CD14-positive monocyte (primary cell): ENCODE measurements around the gene FAM83D. TPM values are rescaled to one million over a fixed set of nuclear protein-coding genes. Genes with fewer than 3 reads are reported as not detected.
A peak's percentile ranks its signal among the peaks of the same experiment; 100 is the strongest.

ENCODE experiments used
- DNase-seq, 3 donors: peaks; one replicate each; pipeline ENCODE4 v3.0.0-alpha.2; 2011 to 2022
- H2AFZ ChIP-seq: 2 replicates; pipeline ENCODE4 v1.6.0; 2012; ENCODE audit warnings: mild to moderate bottlenecking, low read depth, low read length, inconsistent platforms; ENCODE audit not compliant: insufficient read depth, poor library complexity, severe bottlenecking
- H3K27ac ChIP-seq, 2 donors: 1 replicate in 1 of 2; 2 replicates in 1 of 2; pipeline ENCODE4 v1.5.1; 2012 to 2013; ENCODE audit warnings: low read length in 2 of 2, control low read depth in 1 of 2, inconsistent platforms in 1 of 2, low read depth in 1 of 2, mild to moderate bottlenecking in 1 of 2
- H3K27me3 ChIP-seq, 2 donors: one replicate each; pipeline versions ENCODE4 v1.6.0 to v1.6.1; 2011 to 2013; ENCODE audit warnings: low read length in 2 of 2; ENCODE audit not compliant: control insufficient read depth in 2 of 2, insufficient read depth in 2 of 2
- H3K36me3 ChIP-seq, 2 donors: replicated peaks in 1 of 2; 1 replicate in 1 of 2; 2 replicates in 1 of 2; pipeline versions ENCODE4 v1.5.1 to v1.6.1; 2012 to 2013; ENCODE audit warnings: low read length in 2 of 2, control low read depth in 1 of 2, inconsistent platforms in 1 of 2, mild to moderate bottlenecking in 1 of 2; ENCODE audit not compliant: insufficient read depth in 2 of 2, control insufficient read depth in 1 of 2
- H3K4me1 ChIP-seq, 2 donors: 1 replicate in 1 of 2; 2 replicates in 1 of 2; pipeline versions ENCODE4 v1.5.1 to v1.6.1; 2012 to 2013; ENCODE audit warnings: low read length in 2 of 2, control low read depth in 1 of 2, inconsistent platforms in 1 of 2, mild to moderate bottlenecking in 1 of 2, moderate library complexity in 1 of 2; ENCODE audit not compliant: insufficient read depth in 2 of 2, control insufficient read depth in 1 of 2
- H3K4me2 ChIP-seq: replicated peaks from 2 replicates; pipeline ENCODE3; 2012; ENCODE audit warnings: low read length, moderate library complexity, mild to moderate bottlenecking; ENCODE audit not compliant: poor library complexity, severe bottlenecking; ENCODE audit errors: extremely low read depth
- H3K4me3 ChIP-seq, 3 experiments: fragments of 200-600 bp in 1 of 3; sonication (generic) in 1 of 3; replicated peaks in 1 of 3; 1 replicate in 2 of 3; 2 replicates in 1 of 3; pipeline ENCODE4 v1.5.1; 2011 to 2013; ENCODE audit warnings: low read length in 3 of 3, mild to moderate bottlenecking in 3 of 3, control low read depth in 2 of 3, low read depth in 2 of 3, inconsistent platforms in 1 of 3, moderate library complexity in 1 of 3
- H3K79me2 ChIP-seq: 2 replicates; pipeline ENCODE4 v1.6.0; 2012; ENCODE audit warnings: mild to moderate bottlenecking, control low read depth, inconsistent platforms, low read length, moderate library complexity; ENCODE audit not compliant: insufficient read depth
- H3K9ac ChIP-seq: 2 replicates; pipeline ENCODE4 v1.6.0; 2017; ENCODE audit warnings: low read length, mild to moderate bottlenecking; ENCODE audit not compliant: insufficient read depth, poor library complexity, severe bottlenecking
- H3K9me3 ChIP-seq, 2 donors: replicated peaks in 1 of 2; 1 replicate in 1 of 2; 2 replicates in 1 of 2; pipeline versions ENCODE4 v1.5.1 to v1.6.1; 2012 to 2013; ENCODE audit warnings: low read length in 2 of 2, control low read depth in 1 of 2; ENCODE audit not compliant: control insufficient read depth in 1 of 2, insufficient read depth in 1 of 2
- H4K20me1 ChIP-seq: 2 replicates; pipeline ENCODE4 v1.6.0; 2012; ENCODE audit warnings: mild to moderate bottlenecking, low read length, control low read depth, moderate library complexity; ENCODE audit not compliant: insufficient read depth
- H3K27ac Mint-ChIP-seq, 7 donors: one replicate each; pipeline ENCODE4 v1.8.0; 2020; ENCODE audit warnings: mild to moderate bottlenecking in 7 of 7, mixed read lengths in 7 of 7, moderate library complexity in 6 of 7, inconsistent platforms in 2 of 7
- H3K27me3 Mint-ChIP-seq, 3 donors: one replicate each; pipeline ENCODE4 v1.8.0; 2021 to 2022; ENCODE audit warnings: low read depth in 3 of 3, mild to moderate bottlenecking in 3 of 3, mixed read lengths in 3 of 3, moderate library complexity in 3 of 3, inconsistent platforms in 1 of 3
- H3K36me3 Mint-ChIP-seq, 2 donors: one replicate each; pipeline ENCODE4 v1.8.0; 2020; ENCODE audit warnings: mixed read lengths in 2 of 2, inconsistent platforms in 1 of 2, mild to moderate bottlenecking in 1 of 2
- H3K4me1 Mint-ChIP-seq: one replicate; pipeline ENCODE4 v1.8.0; 2020; ENCODE audit warnings: mild to moderate bottlenecking, mixed read lengths
- H3K4me3 Mint-ChIP-seq, 2 donors: one replicate each; pipeline ENCODE4 v1.8.0; 2020; ENCODE audit warnings: mild to moderate bottlenecking in 2 of 2, mixed read lengths in 2 of 2, moderate library complexity in 1 of 2
- H3K9me3 Mint-ChIP-seq, 7 donors: one replicate each; pipeline ENCODE4 v1.8.0; 2020 to 2022; ENCODE audit warnings: mixed read lengths in 7 of 7, mild to moderate bottlenecking in 6 of 7, moderate library complexity in 6 of 7, inconsistent platforms in 2 of 7
- WGBS: methylation state at CpG from one replicate; pipeline ENCODE4 v1.1.5; 2013; ENCODE audit warnings: missing lambda C conversion rate; ENCODE audit not compliant: insufficient coverage; 5-methylcytosine and 5-hydroxymethylcytosine counted together
- intact Hi-C, 2 donors: fragments of 100-400 bp; cut with micrococcal nuclease; formaldehyde crosslinking; loops; one replicate each; pipeline versions ENCODE4 v1.15.0 to v1.15.1; 2023
- polyA plus RNA-seq, 3 donors: library from polyadenylated mRNA; depleted of rRNA in 1 of 3; unstranded in 2 of 3; stranded (reverse) in 1 of 3; fragments of 300-500 nt in 2 of 3; fragments of >200 nt in 1 of 3; fragmentation: Illumina TruSeq in 2 of 3; gene quantifications; 1 replicate in 2 of 3; 2 replicates in 1 of 3; pipeline ENCODE4 v1.2.3, GENCODE V29; 2012 to 2021
- TF ChIP-seq, protein P1 (sequence below): fragments of 200-600 bp; IDR thresholded peaks from one replicate; pipeline ENCODE4 v1.8.0; 2022; ENCODE audit warnings: antibody characterized with exemption, mild to moderate bottlenecking

FAM83D gene
- polyA plus RNA-seq, 3 donors = 0.09 to 0.15 TPM; not detected in 1

DNA sequence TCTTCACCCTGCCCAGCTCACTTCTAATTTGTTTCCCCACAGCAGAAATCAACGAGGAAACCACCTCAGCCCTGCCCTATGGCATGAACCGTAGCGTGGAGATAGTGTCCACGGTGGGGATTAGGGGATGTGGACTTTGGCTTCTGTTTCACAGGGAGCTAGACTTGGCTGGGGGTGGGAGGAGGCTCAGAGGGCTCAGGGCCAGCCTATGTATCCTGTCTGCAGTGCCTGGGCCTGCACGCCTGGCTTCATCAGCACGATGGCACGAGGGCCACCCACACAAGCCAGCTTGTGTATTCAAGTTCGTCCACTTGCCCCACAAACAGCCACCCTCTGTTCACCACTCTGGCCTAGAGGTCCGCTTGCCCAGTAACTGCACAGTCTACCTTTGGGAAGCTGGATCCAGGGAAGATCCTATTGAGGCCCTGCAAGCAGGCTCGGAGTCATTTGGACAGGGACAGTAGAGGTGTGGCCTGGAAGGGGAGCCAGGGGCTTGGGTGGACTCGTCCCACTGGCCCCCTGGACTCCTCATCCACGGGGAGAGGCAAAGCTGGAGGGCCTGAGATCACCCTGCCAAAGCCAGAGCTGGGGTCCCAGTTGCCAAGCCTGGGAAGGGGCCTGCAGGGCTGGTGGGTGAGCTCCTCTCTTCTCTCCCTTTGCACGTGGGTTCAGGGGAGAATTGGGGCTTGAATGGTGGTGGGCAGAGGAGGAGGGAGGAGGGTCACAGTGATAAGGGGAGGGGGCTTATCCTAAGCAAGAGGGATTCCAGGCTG is 38.0 kb upstream of the FAM83D start:
- Mint-ChIP-seq H3K4me1 (peaks cover 18% of the 10 kb centered on the region), H3K9me3 (peaks cover 0 to 4% (median 3%) of the 10 kb centered on the region in 7 donors), H3K27ac (peak overlapping the region in 1 of 7 donors; percentile 50), H3K4me3 (no peak overlapping the region), H3K27me3 (peaks cover 0 to 4% (median under 1%) of the 10 kb centered on the region in 3 donors), H3K36me3 (peaks cover 0 to 5% of the 10 kb centered on the region in 2 donors)
- TF ChIP-seq, protein P1, sequence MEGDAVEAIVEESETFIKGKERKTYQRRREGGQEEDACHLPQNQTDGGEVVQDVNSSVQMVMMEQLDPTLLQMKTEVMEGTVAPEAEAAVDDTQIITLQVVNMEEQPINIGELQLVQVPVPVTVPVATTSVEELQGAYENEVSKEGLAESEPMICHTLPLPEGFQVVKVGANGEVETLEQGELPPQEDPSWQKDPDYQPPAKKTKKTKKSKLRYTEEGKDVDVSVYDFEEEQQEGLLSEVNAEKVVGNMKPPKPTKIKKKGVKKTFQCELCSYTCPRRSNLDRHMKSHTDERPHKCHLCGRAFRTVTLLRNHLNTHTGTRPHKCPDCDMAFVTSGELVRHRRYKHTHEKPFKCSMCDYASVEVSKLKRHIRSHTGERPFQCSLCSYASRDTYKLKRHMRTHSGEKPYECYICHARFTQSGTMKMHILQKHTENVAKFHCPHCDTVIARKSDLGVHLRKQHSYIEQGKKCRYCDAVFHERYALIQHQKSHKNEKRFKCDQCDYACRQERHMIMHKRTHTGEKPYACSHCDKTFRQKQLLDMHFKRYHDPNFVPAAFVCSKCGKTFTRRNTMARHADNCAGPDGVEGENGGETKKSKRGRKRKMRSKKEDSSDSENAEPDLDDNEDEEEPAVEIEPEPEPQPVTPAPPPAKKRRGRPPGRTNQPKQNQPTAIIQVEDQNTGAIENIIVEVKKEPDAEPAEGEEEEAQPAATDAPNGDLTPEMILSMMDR = no peak
- intact Hi-C loops = no loop called here
- Histone ChIP-seq H3K36me3 (no peaks in the 10 kb centered on the region), H3K4me3 (no peak overlapping the region), H3K9me3 (no peaks in the 10 kb centered on the region), H3K27ac (no peak overlapping the region), H3K79me2 (no peaks in the 10 kb centered on the region), H3K27me3 (no peaks in the 10 kb centered on the region), H3K4me2 (no peak overlapping the region), H2AFZ (no peak overlapping the region), H4K20me1 (no peaks in the 10 kb centered on the region), H3K4me1 (peaks cover 9 to 17% of the 10 kb centered on the region in 2 donors), H3K9ac (no peak overlapping the region)
- WGBS = 92% methylated on average over 9 of the region's 13 CpGs
- no peak for DNase-seq

DNA sequence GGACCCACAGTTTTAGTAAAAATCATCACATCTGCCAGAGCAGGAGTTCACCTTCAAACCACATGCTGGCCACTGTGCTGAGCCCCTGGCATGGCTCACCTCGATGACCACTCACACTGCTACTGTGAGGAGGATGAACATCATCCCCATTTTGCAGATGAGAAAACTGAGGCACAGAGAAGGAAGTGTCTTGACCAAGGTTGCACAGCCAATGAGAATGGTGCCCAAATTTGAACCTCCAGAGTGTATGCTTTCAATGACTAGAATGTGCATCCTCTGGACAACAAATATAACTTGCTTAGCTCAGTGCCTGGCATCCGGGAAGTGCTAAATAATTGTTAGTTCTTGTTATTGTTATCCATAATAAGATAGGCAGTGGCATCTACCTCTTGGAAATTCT is 37.2 kb upstream of the FAM83D start:
- 60% methylated on average over 1 of the region's 2 CpGs for WGBS
- H3K4me1 ChIP-seq = peaks cover 4 to 9% of the 10 kb centered on the region in 2 donors

More for the DNA sequence above, 37.2 kb upstream of the FAM83D start:
- no peak overlapping the region for H3K4me3 Mint-ChIP-seq
- H4K20me1 ChIP-seq = no peaks in the 10 kb centered on the region
- peaks cover 0 to 4% (median 2%) of the 10 kb centered on the region in 3 donors for H3K27me3 Mint-ChIP-seq
- H3K4me1 Mint-ChIP-seq = peaks cover 13% of the 10 kb centered on the region
- peaks cover 0 to 5% of the 10 kb centered on the region in 2 donors for H3K36me3 Mint-ChIP-seq
- H2AFZ ChIP-seq = no peak overlapping the region
- H3K27me3 ChIP-seq = no peaks in the 10 kb centered on the region
- H3K4me2 ChIP-seq = no peak overlapping the region
- H3K79me2 ChIP-seq = no peaks in the 10 kb centered on the region
- intact Hi-C loops = no loop called here
- peaks cover 0 to 4% (median 3%) of the 10 kb centered on the region in 7 donors for H3K9me3 Mint-ChIP-seq
- no peak overlapping the region for H3K27ac Mint-ChIP-seq
- no peaks in the 10 kb centered on the region for H3K9me3 ChIP-seq
- no peaks in the 10 kb centered on the region for H3K36me3 ChIP-seq
- TF ChIP-seq, protein P1 = no peak
- H3K4me3 ChIP-seq = no peak overlapping the region
- no peak overlapping the region for H3K27ac ChIP-seq
- H3K9ac ChIP-seq = no peak overlapping the region
- no peak for DNase-seq
